Measurements from ENCODE around the gene CUL3. TPM values are rescaled to one million over a fixed set of nuclear protein-coding genes. Genes with fewer than 3 reads are reported as not detected.

The CUL3 gene
- total and polyA plus RNA-seq, 8 donors: 70.9 to 116 (median 98.1) TPM

- Histone ChIP-seq H3K36me3 (no peaks in the 10 kb centered on the region), H3K4me3 (no peak overlapping the region), H3K27me3 (no peaks in the 10 kb centered on the region), H3K27ac (no peak overlapping the region), H3K9me3 (peaks cover 0 to 6% of the 10 kb centered on the region in 2 donors), H3K4me1 (peaks cover 0 to 40% of the 10 kb centered on the region in 2 donors)
- no peak for ATAC-seq
- intact Hi-C loops (cut with DNase I): no loop called here
- no peak for TF ChIP-seq CTCF (IDR thresholded peaks at IDR 0.05)
- no peak for DNase-seq
Observed at GRCh38 chr2:224563537-224563936, 21.6 kb downstream of the CUL3 start.

- ATAC-seq (no peak), DNase-seq (no peak)
- no peaks in the 10 kb centered on the region for H3K27me3 ChIP-seq
- peaks cover 0 to 6% of the 10 kb centered on the region in 2 donors for H3K9me3 ChIP-seq
- TF ChIP-seq CTCF (IDR thresholded peaks at IDR 0.05): no peak
- no peak overlapping the region for H3K27ac ChIP-seq
- peaks cover 0 to 37% of the 10 kb centered on the region in 2 donors for H3K4me1 ChIP-seq
- intact Hi-C loops (cut with DNase I): no loop called here
- H3K36me3 ChIP-seq: no peaks in the 10 kb centered on the region
- H3K4me3 ChIP-seq: no peak overlapping the region
Observed at GRCh38 chr2:224562831-224563230, 22.3 kb downstream of the CUL3 start.

GRCh38 chr2:224561234-224562005 is 23.7 kb downstream of the CUL3 start:
- Histone ChIP-seq H3K9me3 (peaks cover 0 to 2% of the 10 kb centered on the region in 2 donors), H3K36me3 (no peaks in the 10 kb centered on the region), H3K27ac (no peak overlapping the region), H3K27me3 (no peaks in the 10 kb centered on the region), H3K4me1 (peaks cover 0 to 37% of the 10 kb centered on the region in 2 donors), H3K4me3 (no peak overlapping the region)
- ATAC-seq: no peak
- no peak for DNase-seq
- no peak for TF ChIP-seq CTCF (IDR thresholded peaks at IDR 0.05)
- intact Hi-C loops (cut with DNase I): no loop called here

- Histone ChIP-seq H3K4me3 (no peak overlapping the region), H3K4me1 (peaks cover 0 to 36% of the 10 kb centered on the region in 2 donors), H3K27ac (no peak overlapping the region), H3K36me3 (no peaks in the 10 kb centered on the region), H3K9me3 (no peaks in the 10 kb centered on the region), H3K27me3 (no peaks in the 10 kb centered on the region)
- no peak for ATAC-seq
- TF ChIP-seq CTCF (IDR thresholded peaks at IDR 0.05): no peak
- DNase-seq: no peak
- intact Hi-C loops (cut with DNase I): no loop called here
Observed at GRCh38 chr2:224560549-224560948, 24.6 kb downstream of the CUL3 start.

- ATAC-seq (no peak), DNase-seq (no peak)
- Histone ChIP-seq H3K27me3 (no peaks in the 10 kb centered on the region), H3K9me3 (no peaks in the 10 kb centered on the region), H3K27ac (no peak overlapping the region), H3K4me1 (peaks cover 3 to 10% of the 10 kb centered on the region in 2 donors), H3K36me3 (no peaks in the 10 kb centered on the region), H3K4me3 (no peak overlapping the region)
- TF ChIP-seq CTCF (IDR thresholded peaks at IDR 0.05): no peak
- intact Hi-C loops (cut with DNase I): no loop called here
Observed at GRCh38 chr2:224557610-224558009, 27.6 kb downstream of the CUL3 start.
